Colonic mucosa (tissue), 4 donors: ENCODE measurements around the gene B3GNT5. TPM values are rescaled to one million over a fixed set of nuclear protein-coding genes. Genes with fewer than 3 reads are reported as not detected.

ENCODE experiments used
- DNase-seq: peaks from one replicate; pipeline ENCODE4 v3.0.0-alpha.2; 2020
- H3K27ac ChIP-seq: fragments of 200-600 bp; one replicate; pipeline ENCODE4 v1.8.0; 2021
- H3K27me3 ChIP-seq: fragments of 200-600 bp; one replicate; pipeline ENCODE4 v1.8.0; 2021
- H3K36me3 ChIP-seq: fragments of 200-600 bp; one replicate; pipeline ENCODE4 v1.8.0; 2021
- H3K4me1 ChIP-seq: fragments of 200-600 bp; one replicate; pipeline ENCODE4 v1.8.0; 2021; ENCODE audit warnings: mild to moderate bottlenecking
- H3K4me3 ChIP-seq: fragments of 200-600 bp; one replicate; pipeline ENCODE4 v1.8.0; 2021
- H3K9ac ChIP-seq, 2 donors: one replicate each; pipeline ENCODE4 v1.7.0; 2013; ENCODE audit warnings: control low read depth in 2 of 2, low read depth in 2 of 2, low read length in 2 of 2
- H3K9me3 ChIP-seq: fragments of 200-600 bp; one replicate; pipeline ENCODE4 v1.8.0; 2021
- intact Hi-C: fragments of 100-400 bp; cut with DNase I; formaldehyde crosslinking; loops from one replicate; pipeline ENCODE4 v1.14.1; 2022
- total RNA-seq, 2 donors: library from RNA; stranded (reverse); fragmentation: NEBNext Ultra II Directional in 1 of 2; extraction: Animal tissue kit (Norgen Biotek cat#: 25700) in 1 of 2; gene quantifications; one replicate each; pipeline ENCODE4 v1.2.1, GENCODE V29; 2021
- TF ChIP-seq, protein P1 (sequence below): fragments of 200-600 bp; IDR thresholded peaks from one replicate; pipeline ENCODE4 v1.8.0; 2022; ENCODE audit warnings: antibody characterized with exemption, mild to moderate bottlenecking
- donor health status: healthy.
- donor health status: DM: no; HTN: no; CAD: no.
- donor health status: DM: no; HTN: no; CAD: no.

The B3GNT5 gene
- total RNA-seq, 2 donors from 2014 or later: 43.1 to 108 TPM

DNA sequence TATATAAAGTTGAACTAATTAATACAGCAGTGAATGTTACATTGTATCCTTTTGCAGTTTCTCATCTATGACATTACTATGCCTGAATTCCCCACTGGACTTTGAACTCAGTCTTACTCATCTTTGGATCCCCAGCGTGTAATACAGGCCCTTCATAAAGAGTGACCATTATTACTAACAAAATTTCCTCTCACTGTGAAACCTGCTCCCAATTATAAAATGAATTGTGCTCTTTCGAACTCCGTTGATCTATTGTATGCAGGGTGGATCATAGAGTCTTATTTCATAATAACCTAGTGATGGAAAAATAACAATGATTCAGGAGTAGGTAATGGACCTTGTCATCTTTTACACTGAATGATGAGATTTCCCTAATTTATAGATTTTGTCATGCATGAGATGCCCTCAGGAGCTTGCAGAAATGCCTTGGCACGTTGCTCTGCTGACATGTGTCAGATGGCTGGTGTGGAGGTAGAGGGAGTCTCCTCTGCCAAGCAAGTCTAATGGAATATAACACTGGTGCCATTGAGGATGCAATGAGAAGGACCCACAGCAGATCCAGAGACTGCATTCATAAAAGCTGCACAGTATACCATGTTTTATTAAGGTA is 25.5 kb downstream of the B3GNT5 start:
- DNase-seq: no peak
- H3K4me1 ChIP-seq: no peaks in the 10 kb centered on the region
- no peak overlapping the region for H3K4me3 ChIP-seq
- no peak overlapping the region for H3K27ac ChIP-seq
- H3K9ac ChIP-seq: no peak overlapping the region
- intact Hi-C loops: no loop called here
- TF ChIP-seq, protein P1, sequence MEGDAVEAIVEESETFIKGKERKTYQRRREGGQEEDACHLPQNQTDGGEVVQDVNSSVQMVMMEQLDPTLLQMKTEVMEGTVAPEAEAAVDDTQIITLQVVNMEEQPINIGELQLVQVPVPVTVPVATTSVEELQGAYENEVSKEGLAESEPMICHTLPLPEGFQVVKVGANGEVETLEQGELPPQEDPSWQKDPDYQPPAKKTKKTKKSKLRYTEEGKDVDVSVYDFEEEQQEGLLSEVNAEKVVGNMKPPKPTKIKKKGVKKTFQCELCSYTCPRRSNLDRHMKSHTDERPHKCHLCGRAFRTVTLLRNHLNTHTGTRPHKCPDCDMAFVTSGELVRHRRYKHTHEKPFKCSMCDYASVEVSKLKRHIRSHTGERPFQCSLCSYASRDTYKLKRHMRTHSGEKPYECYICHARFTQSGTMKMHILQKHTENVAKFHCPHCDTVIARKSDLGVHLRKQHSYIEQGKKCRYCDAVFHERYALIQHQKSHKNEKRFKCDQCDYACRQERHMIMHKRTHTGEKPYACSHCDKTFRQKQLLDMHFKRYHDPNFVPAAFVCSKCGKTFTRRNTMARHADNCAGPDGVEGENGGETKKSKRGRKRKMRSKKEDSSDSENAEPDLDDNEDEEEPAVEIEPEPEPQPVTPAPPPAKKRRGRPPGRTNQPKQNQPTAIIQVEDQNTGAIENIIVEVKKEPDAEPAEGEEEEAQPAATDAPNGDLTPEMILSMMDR: no peak
- H3K36me3 ChIP-seq: no peaks in the 10 kb centered on the region
- no peaks in the 10 kb centered on the region for H3K9me3 ChIP-seq
- H3K27me3 ChIP-seq: no peaks in the 10 kb centered on the region

GRCh38 chr3:183279371-183279770 is 26.3 kb downstream of the B3GNT5 start:
- TF ChIP-seq, protein P1: no peak
- H3K27me3 ChIP-seq: no peaks in the 10 kb centered on the region
- no peak overlapping the region for H3K27ac ChIP-seq
- no peaks in the 10 kb centered on the region for H3K4me1 ChIP-seq
- H3K9ac ChIP-seq: no peak overlapping the region
- H3K9me3 ChIP-seq: no peaks in the 10 kb centered on the region
- intact Hi-C loops: no loop called here
- no peak overlapping the region for H3K4me3 ChIP-seq
- DNase-seq: no peak
- H3K36me3 ChIP-seq: no peaks in the 10 kb centered on the region

DNA sequence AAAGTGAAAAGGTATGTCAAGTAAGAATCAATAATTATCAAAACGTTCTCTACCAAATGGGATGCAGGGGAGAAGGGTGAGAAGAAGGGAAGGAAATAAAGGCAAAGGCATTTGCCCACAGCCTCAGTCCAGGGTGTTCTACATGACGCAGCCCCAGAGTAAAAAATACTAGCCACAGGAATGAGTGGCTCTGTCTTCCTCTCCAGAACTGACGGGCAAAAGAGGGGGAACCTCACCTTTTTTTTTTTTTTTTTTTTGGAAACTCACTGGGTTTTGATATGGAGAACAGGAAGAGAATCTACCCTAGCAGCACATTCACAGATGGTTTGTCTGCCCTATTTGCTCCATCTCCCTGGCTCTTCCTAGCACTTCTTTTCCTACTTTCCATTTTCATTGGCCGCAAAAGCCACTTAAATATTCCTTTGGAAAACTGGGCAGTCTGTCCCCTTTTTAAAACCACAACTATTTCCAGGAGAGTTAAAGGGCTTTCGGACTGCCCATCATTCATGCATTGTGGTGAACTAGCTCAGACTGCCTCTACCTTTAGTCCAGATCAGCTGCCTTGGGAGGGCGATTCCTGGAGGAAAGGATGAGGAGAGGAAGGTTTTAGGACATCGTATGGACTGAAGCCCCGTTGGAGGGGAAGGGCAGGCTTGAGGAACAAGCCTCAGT is 28.2 kb downstream of the B3GNT5 start:
- DNase-seq: no peak
- no peak overlapping the region for H3K9ac ChIP-seq
- no peaks in the 10 kb centered on the region for H3K27me3 ChIP-seq
- no peaks in the 10 kb centered on the region for H3K9me3 ChIP-seq
- H3K4me1 ChIP-seq: peaks cover 7% of the 10 kb centered on the region
- no peak overlapping the region for H3K27ac ChIP-seq
- TF ChIP-seq, protein P1: no peak
- no peak overlapping the region for H3K4me3 ChIP-seq
- intact Hi-C loops: no loop called here
- no peaks in the 10 kb centered on the region for H3K36me3 ChIP-seq

DNA sequence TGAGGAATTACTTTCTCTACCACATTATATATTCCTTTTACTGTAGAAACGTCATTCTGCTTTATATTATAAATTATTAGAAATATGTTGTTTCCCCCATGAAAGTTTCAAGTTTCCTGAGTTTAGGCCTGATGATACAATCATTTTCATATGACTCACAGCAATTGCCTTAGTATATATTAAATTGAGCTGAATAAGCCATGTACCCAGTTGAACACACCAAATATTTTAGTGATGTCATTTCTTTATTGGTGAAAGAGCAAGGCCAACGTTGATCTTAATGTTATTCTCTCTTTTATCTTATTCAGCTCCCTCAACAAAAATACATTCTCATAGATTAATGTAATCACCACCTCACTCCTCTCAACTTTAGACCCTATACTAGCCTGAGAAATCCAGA is 30.8 kb downstream of the B3GNT5 start:
- DNase-seq: no peak
- Histone ChIP-seq H3K9ac (no peak overlapping the region), H3K36me3 (no peaks in the 10 kb centered on the region), H3K4me3 (no peak overlapping the region), H3K4me1 (peaks cover 7% of the 10 kb centered on the region), H3K9me3 (no peaks in the 10 kb centered on the region), H3K27me3 (no peaks in the 10 kb centered on the region), H3K27ac (no peak overlapping the region)
- TF ChIP-seq, protein P1: no peak
- intact Hi-C loops: no loop called here

DNA sequence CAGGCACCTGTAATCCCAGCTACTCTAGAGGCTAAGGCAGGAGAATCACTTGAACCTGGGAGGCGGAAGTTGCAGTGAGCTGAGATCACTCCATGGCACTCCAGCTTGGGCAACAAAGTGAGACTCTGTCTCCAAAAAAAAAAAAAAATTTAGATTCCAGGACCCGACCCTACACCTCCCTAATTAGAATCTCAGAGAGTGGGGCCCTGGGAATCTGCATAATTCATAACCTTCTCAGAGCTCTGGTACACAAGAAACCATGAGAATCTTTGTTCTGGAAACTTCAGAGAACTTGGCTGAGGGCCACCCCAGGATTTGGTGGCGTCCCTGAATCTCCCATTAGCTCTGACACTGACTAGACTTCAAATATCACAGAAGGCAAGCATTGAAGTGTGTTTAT is 31.5 kb downstream of the B3GNT5 start:
- intact Hi-C loops: no loop called here
- TF ChIP-seq, protein P1: no peak
- no peaks in the 10 kb centered on the region for H3K27me3 ChIP-seq
- no peaks in the 10 kb centered on the region for H3K36me3 ChIP-seq
- DNase-seq: no peak
- H3K4me1 ChIP-seq: peaks cover 7% of the 10 kb centered on the region
- H3K4me3 ChIP-seq: no peak overlapping the region
- no peak overlapping the region for H3K9ac ChIP-seq
- no peak overlapping the region for H3K27ac ChIP-seq
- no peaks in the 10 kb centered on the region for H3K9me3 ChIP-seq
